Astrocyte (in vitro differentiated cells and primary cell): ENCODE data around the gene PHLDA1. TPM values are rescaled to one million over a fixed set of nuclear protein-coding genes. Genes with fewer than 3 reads are reported as not detected.

Experiments
- DNase-seq: peaks from one replicate; pipeline ENCODE4 v3.0.0-alpha.2; 2010; ENCODE audit warnings: low read depth
- FAIRE-seq: peaks from 2 replicates; lab custom pipeline; 2011; peaks lifted over from hg19 to GRCh38; lab: Jason Lieb, UNC
- H2AFZ ChIP-seq: 2 replicates; pipeline ENCODE4 v1.6.0; 2012; ENCODE audit warnings: low read depth, low read length, inconsistent platforms
- H3K27ac ChIP-seq: 2 replicates; pipeline ENCODE4 v1.5.1; 2011; ENCODE audit warnings: low read depth, low read length, inconsistent platforms
- H3K27me3 ChIP-seq: 2 replicates; pipeline ENCODE4 v1.6.0; 2011; ENCODE audit warnings: low read length, inconsistent platforms; ENCODE audit not compliant: insufficient read depth
- H3K36me3 ChIP-seq: 2 replicates; pipeline ENCODE4 v1.5.1; 2011; ENCODE audit warnings: low read length, inconsistent platforms; ENCODE audit not compliant: insufficient read depth
- H3K4me1 ChIP-seq: 2 replicates; pipeline ENCODE4 v1.5.1; 2011; ENCODE audit warnings: low read length, inconsistent platforms; ENCODE audit not compliant: insufficient read depth
- H3K4me2 ChIP-seq: 2 replicates; pipeline ENCODE4 v1.6.0; 2012; ENCODE audit warnings: low read length, inconsistent platforms
- H3K4me3 ChIP-seq: 2 replicates; pipeline ENCODE4 v1.5.1; 2011; ENCODE audit warnings: low read depth, mild to moderate bottlenecking, low read length, inconsistent platforms; ENCODE audit not compliant: insufficient read depth
- H3K79me2 ChIP-seq: 2 replicates; pipeline ENCODE4 v1.6.0; 2012; ENCODE audit warnings: mild to moderate bottlenecking, low read length, inconsistent platforms; ENCODE audit not compliant: insufficient read depth
- H3K9ac ChIP-seq: 2 replicates; pipeline ENCODE4 v1.6.0; 2012; ENCODE audit warnings: mild to moderate bottlenecking, low read length, inconsistent platforms
- H3K9me3 ChIP-seq: 2 replicates; pipeline ENCODE4 v1.5.1; 2012; ENCODE audit warnings: low read depth, mild to moderate bottlenecking, low read length, inconsistent platforms; ENCODE audit not compliant: insufficient read depth
- H4K20me1 ChIP-seq: 2 replicates; pipeline ENCODE4 v1.6.0; 2012; ENCODE audit warnings: low read length, inconsistent platforms; ENCODE audit not compliant: insufficient read depth
- H3K27ac Mint-ChIP-seq: one replicate; pipeline ENCODE4 v1.8.0; 2021; ENCODE audit warnings: mild to moderate bottlenecking, mixed read lengths; ENCODE audit not compliant: unreplicated experiment
- H3K27me3 Mint-ChIP-seq: one replicate; pipeline ENCODE4 v1.8.0; 2021; ENCODE audit warnings: low read depth, mixed read lengths; ENCODE audit not compliant: unreplicated experiment
- H3K36me3 Mint-ChIP-seq: one replicate; pipeline ENCODE4 v1.8.0; 2021; ENCODE audit warnings: low read depth, mixed read lengths; ENCODE audit not compliant: unreplicated experiment
- H3K4me1 Mint-ChIP-seq: one replicate; pipeline ENCODE4 v1.8.0; 2021; ENCODE audit warnings: low read depth, mixed read lengths; ENCODE audit not compliant: unreplicated experiment
- H3K4me3 Mint-ChIP-seq: one replicate; pipeline ENCODE4 v1.8.0; 2021; ENCODE audit warnings: mild to moderate bottlenecking, moderate library complexity, mixed read lengths; ENCODE audit not compliant: unreplicated experiment
- H3K9me3 Mint-ChIP-seq: one replicate; pipeline ENCODE4 v1.8.0; 2021; ENCODE audit warnings: mild to moderate bottlenecking, mixed read lengths; ENCODE audit not compliant: unreplicated experiment
- CTCF ChIP-seq: IDR thresholded peaks from 2 replicates; pipeline ENCODE4 v1.5.1; 2011; ENCODE audit warnings: low read depth, mild to moderate bottlenecking, inconsistent platforms, low read length, moderate library complexity; ENCODE audit not compliant: insufficient read depth
- EZH2 ChIP-seq: IDR thresholded peaks from 2 replicates; pipeline ENCODE4 v1.6.1; 2012; ENCODE audit warnings: mild to moderate bottlenecking, low read length, inconsistent platforms; ENCODE audit not compliant: insufficient read depth
- total RNA-seq: library from RNA; stranded (reverse); gene quantifications from 2 replicates; pipeline ENCODE4 v1.2.1, GENCODE V29; 2021

PHLDA1 gene
- total RNA-seq, 1 donor from 2014 or later = 43.9 TPM

GRCh38 chr12:76032043-76032981 is 736 bp upstream of the PHLDA1 start:
- no peak for TF ChIP-seq CTCF
- no peak for TF ChIP-seq EZH2
- FAIRE-seq (no peak), DNase-seq (peak; percentile 71)
- Histone ChIP-seq H3K4me1 (peaks cover 24% of the 10 kb centered on the region), H3K36me3 (peaks cover 19% of the 10 kb centered on the region), H3K4me3 (peak overlapping the region; percentile 74), H2AFZ (peak overlapping the region; percentile 27), H3K79me2 (peaks cover 81% of the 10 kb centered on the region), H3K27me3 (no peaks in the 10 kb centered on the region), H4K20me1 (peaks cover 27% of the 10 kb centered on the region), H3K9ac (peak overlapping the region; percentile 99), H3K4me2 (peak overlapping the region; percentile 96), H3K9me3 (no peaks in the 10 kb centered on the region), H3K27ac (peak overlapping the region; percentile 89)
- H3K4me1 Mint-ChIP-seq = peaks cover 23% of the 10 kb centered on the region
- no peaks in the 10 kb centered on the region for H3K9me3 Mint-ChIP-seq
- peaks cover 15% of the 10 kb centered on the region for H3K36me3 Mint-ChIP-seq
- H3K27ac Mint-ChIP-seq = peak overlapping the region; percentile 95
- no peaks in the 10 kb centered on the region for H3K27me3 Mint-ChIP-seq
- H3K4me3 Mint-ChIP-seq = peak overlapping the region; percentile 87

- H3K4me3 Mint-ChIP-seq = peak overlapping the region; percentile 97
- H3K4me1 Mint-ChIP-seq = peaks cover 27% of the 10 kb centered on the region
- FAIRE-seq (no peak), DNase-seq (no peak)
- H2AFZ ChIP-seq = no peak overlapping the region
- peak overlapping the region; percentile 89 for H3K27ac ChIP-seq
- H4K20me1 ChIP-seq = peaks cover 27% of the 10 kb centered on the region
- H3K27me3 Mint-ChIP-seq = no peaks in the 10 kb centered on the region
- H3K36me3 ChIP-seq = peaks cover 19% of the 10 kb centered on the region
- TF ChIP-seq CTCF = no peak
- no peak for TF ChIP-seq EZH2
- peaks cover 33% of the 10 kb centered on the region for H3K4me1 ChIP-seq
- no peaks in the 10 kb centered on the region for H3K9me3 ChIP-seq
- H3K36me3 Mint-ChIP-seq = peaks cover 18% of the 10 kb centered on the region
- peak overlapping the region; percentile 92 for H3K27ac Mint-ChIP-seq
- no peaks in the 10 kb centered on the region for H3K27me3 ChIP-seq
- peak overlapping the region; percentile 83 for H3K4me3 ChIP-seq
- peaks cover 89% of the 10 kb centered on the region for H3K79me2 ChIP-seq
- H3K4me2 ChIP-seq = peak overlapping the region; percentile 84
- no peaks in the 10 kb centered on the region for H3K9me3 Mint-ChIP-seq
- H3K9ac ChIP-seq = peak overlapping the region; percentile 99
Measured at GRCh38 chr12:76031081-76031413, 529 bp downstream of the PHLDA1 start.
